Neural cell (in vitro differentiated cells): ENCODE data around the gene ELN. TPM values are rescaled to one million over a fixed set of nuclear protein-coding genes. Genes with fewer than 3 reads are reported as not detected.

Experiments
- H2AFZ ChIP-seq: fragments of 200-600, 300-800 bp; sonication (generic), shearing (Covaris generic); 2 replicates; pipeline ENCODE4 v1.6.0; 2014; ENCODE audit warnings: low read depth, mild to moderate bottlenecking, antibody characterized with exemption, low read length, moderate library complexity
- H3F3A ChIP-seq: fragments of 200-600 bp; shearing (Covaris generic); 2 replicates; pipeline ENCODE4 v1.6.1; 2016; ENCODE audit warnings: mild to moderate bottlenecking, moderate library complexity, mixed read lengths, antibody characterized with exemption, low read length; ENCODE audit not compliant: insufficient read depth, poor library complexity, severe bottlenecking
- H3K27ac ChIP-seq: fragments of 200-600, 300-800 bp; sonication (generic), shearing (Covaris generic); 2 replicates; pipeline ENCODE4 v1.5.1; 2014; ENCODE audit warnings: mild to moderate bottlenecking, low read length, moderate library complexity
- H3K27me3 ChIP-seq: fragments of 300-800, 200-600 bp; sonication (generic), shearing (Covaris generic); 2 replicates; pipeline ENCODE4 v1.6.0; 2014; ENCODE audit warnings: mild to moderate bottlenecking, low read depth, low read length, moderate library complexity; ENCODE audit not compliant: insufficient read depth
- H3K36me3 ChIP-seq: fragments of 300-800, 200-600 bp; sonication (generic), shearing (Covaris generic); 2 replicates; pipeline ENCODE4 v1.5.1; 2014; ENCODE audit warnings: mild to moderate bottlenecking, antibody characterized with exemption, low read length, moderate library complexity; ENCODE audit not compliant: insufficient read depth
- H3K4me2 ChIP-seq: fragments of 300-800, 200-600 bp; sonication (generic), shearing (Covaris generic); 2 replicates; pipeline ENCODE4 v1.6.0; 2014; ENCODE audit warnings: mild to moderate bottlenecking, low read length
- H3K4me3 ChIP-seq: fragments of 300-800, 200-600 bp; sonication (generic), shearing (Covaris generic); 2 replicates; pipeline ENCODE4 v1.5.1; 2014; ENCODE audit warnings: mild to moderate bottlenecking, low read length, moderate library complexity
- H3K79me2 ChIP-seq: fragments of 200-600 bp; shearing (Covaris generic); replicated peaks from 2 replicates; pipeline ENCODE4 v1.6.0; 2014; ENCODE audit warnings: mild to moderate bottlenecking, low read length, moderate library complexity; ENCODE audit not compliant: insufficient read depth
- H3K9ac ChIP-seq: fragments of 300-800, 200-600 bp; sonication (generic), shearing (Covaris generic); 2 replicates; pipeline ENCODE4 v1.6.1; 2016; ENCODE audit warnings: mild to moderate bottlenecking, low read length, mixed read lengths
- H3K9me2 ChIP-seq: fragments of 200-600 bp; shearing (Covaris generic); 2 replicates; pipeline ENCODE4 v1.6.1; 2016; ENCODE audit warnings: mild to moderate bottlenecking, low read length, mixed read lengths; ENCODE audit not compliant: insufficient read depth
- H3K9me3 ChIP-seq: fragments of 200-600, 300-800 bp; sonication (generic), shearing (Covaris generic); 2 replicates; pipeline ENCODE4 v1.6.1; 2016; ENCODE audit warnings: mild to moderate bottlenecking, mixed run types, low read length, moderate library complexity, mixed read lengths
- H4K20me1 ChIP-seq: fragments of 200-600 bp; shearing (Covaris generic); 2 replicates; pipeline ENCODE4 v1.6.1; 2016; ENCODE audit warnings: mild to moderate bottlenecking, mixed run types; ENCODE audit not compliant: insufficient read depth
- EP300 ChIP-seq: fragments of 450-650 bp; conservative IDR thresholded peaks from 2 replicates; pipeline ENCODE4 v1.6.1; 2014; ENCODE audit warnings: antibody characterized with exemption, mild to moderate bottlenecking, moderate library complexity; ENCODE audit not compliant: poor library complexity, severe bottlenecking
- EZH2 ChIP-seq: fragments of 200-600, 300-800 bp; shearing (Covaris generic), sonication (generic); IDR thresholded peaks from 2 replicates; pipeline ENCODE4 v1.6.1; 2014; ENCODE audit warnings: antibody characterized with exemption, low read length, borderline replicate concordance, mild to moderate bottlenecking; ENCODE audit not compliant: insufficient read depth, poor library complexity, severe bottlenecking
- MXI1 ChIP-seq: fragments of 450-650 bp; conservative IDR thresholded peaks from 2 replicates; pipeline ENCODE4 v1.6.1; 2014; ENCODE audit warnings: antibody characterized with exemption, mild to moderate bottlenecking; ENCODE audit not compliant: poor library complexity, severe bottlenecking
- POLR2AphosphoS5 ChIP-seq: IDR thresholded peaks from 2 replicates; pipeline ENCODE4 v1.6.1; 2012
- RAD21 ChIP-seq: fragments of 450-650 bp; conservative IDR thresholded peaks from 2 replicates; pipeline ENCODE4 v1.6.1; 2014; ENCODE audit warnings: antibody characterized with exemption, mild to moderate bottlenecking, moderate library complexity
- SMC3 ChIP-seq: fragments of 450-650 bp; conservative IDR thresholded peaks from 2 replicates; pipeline ENCODE4 v1.6.1; 2014; ENCODE audit warnings: antibody characterized with exemption, mild to moderate bottlenecking, moderate library complexity; ENCODE audit not compliant: poor library complexity
- TAF1 ChIP-seq: IDR thresholded peaks from 2 replicates; pipeline ENCODE4 v1.6.1; 2012; ENCODE audit warnings: low read depth
- polyA plus RNA-seq: library from polyadenylated mRNA; depleted of rRNA; stranded (reverse); fragments of >200 nt; gene quantifications from 2 replicates; pipeline ENCODE4 v1.2.3, GENCODE V29; 2014
- TF ChIP-seq, protein P1 (sequence below): fragments of 450-650 bp; IDR thresholded peaks from 2 replicates; pipeline ENCODE4 v1.5.1; 2014; ENCODE audit warnings: antibody characterized with exemption, mild to moderate bottlenecking, moderate library complexity; ENCODE audit not compliant: poor library complexity, severe bottlenecking
- TF ChIP-seq, protein P2 (sequence below): IDR thresholded peaks from 2 replicates; pipeline ENCODE4 v1.6.1; 2012; ENCODE audit warnings: borderline replicate concordance

Gene ELN
- polyA plus RNA-seq, 1 donor from 2014 or later: not detected

DNA sequence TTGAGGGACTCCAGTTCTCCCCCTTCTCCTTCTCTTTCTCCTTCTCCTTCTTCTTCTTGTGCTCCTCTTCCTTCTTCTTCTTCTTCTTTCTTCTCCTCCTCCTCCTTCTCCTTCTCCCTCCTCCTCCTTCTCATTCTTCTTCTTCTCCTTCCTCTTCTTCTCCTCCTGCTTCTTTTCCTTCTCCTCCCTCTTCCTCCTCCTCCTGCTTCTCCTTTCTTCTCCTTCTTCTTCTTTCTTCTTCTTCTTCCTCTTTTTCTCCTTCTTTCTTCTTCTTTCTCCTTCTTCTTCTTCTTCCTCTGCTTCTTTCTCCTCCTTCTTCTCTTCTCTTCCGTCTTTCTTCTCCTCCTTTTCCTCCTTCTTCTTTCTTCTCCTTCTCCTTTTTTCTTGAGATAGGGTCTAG lies 30.0 kb downstream of the ELN start:
- Histone ChIP-seq H3K4me2 (no peak overlapping the region), H3K4me3 (no peak overlapping the region)

DNA sequence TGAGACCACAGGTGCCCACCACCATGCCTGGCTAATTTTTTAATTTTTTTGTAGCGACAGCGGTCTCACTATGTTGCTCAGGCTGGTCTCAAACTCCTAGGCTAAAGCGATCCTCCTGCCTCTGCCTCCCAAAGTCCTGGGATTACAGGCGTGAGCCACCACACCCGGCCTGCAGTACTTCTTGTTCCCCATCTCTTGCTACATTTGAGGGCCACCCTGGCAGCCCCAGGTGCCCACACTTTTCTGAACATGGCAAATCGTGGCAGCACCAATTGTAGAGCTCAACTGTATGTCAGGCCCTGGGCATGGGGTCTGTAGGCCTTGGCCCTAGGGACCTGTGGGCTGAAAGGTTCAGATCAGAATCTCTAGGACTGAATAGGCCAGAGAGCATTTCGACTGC lies 30.5 kb downstream of the ELN start:
- Histone ChIP-seq H3K79me2 (no peaks in the 10 kb centered on the region), H3K9me3 (no peaks in the 10 kb centered on the region), H3K4me3 (no peak overlapping the region), H3K27ac (no peak overlapping the region), H3K27me3 (no peaks in the 10 kb centered on the region), H4K20me1 (no peaks in the 10 kb centered on the region), H3K36me3 (no peaks in the 10 kb centered on the region), H3K9me2 (no peaks in the 10 kb centered on the region), H3K9ac (no peak overlapping the region), H2AFZ (no peak overlapping the region), H3F3A (no peaks in the 10 kb centered on the region), H3K4me2 (no peak overlapping the region)
- TF ChIP-seq POLR2AphosphoS5 (no peak), RAD21 (no peak), MXI1 (no peak), SMC3 (no peak), EZH2 (no peak), EP300 (no peak), TAF1 (no peak)
- TF ChIP-seq, protein P1, sequence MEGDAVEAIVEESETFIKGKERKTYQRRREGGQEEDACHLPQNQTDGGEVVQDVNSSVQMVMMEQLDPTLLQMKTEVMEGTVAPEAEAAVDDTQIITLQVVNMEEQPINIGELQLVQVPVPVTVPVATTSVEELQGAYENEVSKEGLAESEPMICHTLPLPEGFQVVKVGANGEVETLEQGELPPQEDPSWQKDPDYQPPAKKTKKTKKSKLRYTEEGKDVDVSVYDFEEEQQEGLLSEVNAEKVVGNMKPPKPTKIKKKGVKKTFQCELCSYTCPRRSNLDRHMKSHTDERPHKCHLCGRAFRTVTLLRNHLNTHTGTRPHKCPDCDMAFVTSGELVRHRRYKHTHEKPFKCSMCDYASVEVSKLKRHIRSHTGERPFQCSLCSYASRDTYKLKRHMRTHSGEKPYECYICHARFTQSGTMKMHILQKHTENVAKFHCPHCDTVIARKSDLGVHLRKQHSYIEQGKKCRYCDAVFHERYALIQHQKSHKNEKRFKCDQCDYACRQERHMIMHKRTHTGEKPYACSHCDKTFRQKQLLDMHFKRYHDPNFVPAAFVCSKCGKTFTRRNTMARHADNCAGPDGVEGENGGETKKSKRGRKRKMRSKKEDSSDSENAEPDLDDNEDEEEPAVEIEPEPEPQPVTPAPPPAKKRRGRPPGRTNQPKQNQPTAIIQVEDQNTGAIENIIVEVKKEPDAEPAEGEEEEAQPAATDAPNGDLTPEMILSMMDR: no peak
- TF ChIP-seq, protein P2, sequence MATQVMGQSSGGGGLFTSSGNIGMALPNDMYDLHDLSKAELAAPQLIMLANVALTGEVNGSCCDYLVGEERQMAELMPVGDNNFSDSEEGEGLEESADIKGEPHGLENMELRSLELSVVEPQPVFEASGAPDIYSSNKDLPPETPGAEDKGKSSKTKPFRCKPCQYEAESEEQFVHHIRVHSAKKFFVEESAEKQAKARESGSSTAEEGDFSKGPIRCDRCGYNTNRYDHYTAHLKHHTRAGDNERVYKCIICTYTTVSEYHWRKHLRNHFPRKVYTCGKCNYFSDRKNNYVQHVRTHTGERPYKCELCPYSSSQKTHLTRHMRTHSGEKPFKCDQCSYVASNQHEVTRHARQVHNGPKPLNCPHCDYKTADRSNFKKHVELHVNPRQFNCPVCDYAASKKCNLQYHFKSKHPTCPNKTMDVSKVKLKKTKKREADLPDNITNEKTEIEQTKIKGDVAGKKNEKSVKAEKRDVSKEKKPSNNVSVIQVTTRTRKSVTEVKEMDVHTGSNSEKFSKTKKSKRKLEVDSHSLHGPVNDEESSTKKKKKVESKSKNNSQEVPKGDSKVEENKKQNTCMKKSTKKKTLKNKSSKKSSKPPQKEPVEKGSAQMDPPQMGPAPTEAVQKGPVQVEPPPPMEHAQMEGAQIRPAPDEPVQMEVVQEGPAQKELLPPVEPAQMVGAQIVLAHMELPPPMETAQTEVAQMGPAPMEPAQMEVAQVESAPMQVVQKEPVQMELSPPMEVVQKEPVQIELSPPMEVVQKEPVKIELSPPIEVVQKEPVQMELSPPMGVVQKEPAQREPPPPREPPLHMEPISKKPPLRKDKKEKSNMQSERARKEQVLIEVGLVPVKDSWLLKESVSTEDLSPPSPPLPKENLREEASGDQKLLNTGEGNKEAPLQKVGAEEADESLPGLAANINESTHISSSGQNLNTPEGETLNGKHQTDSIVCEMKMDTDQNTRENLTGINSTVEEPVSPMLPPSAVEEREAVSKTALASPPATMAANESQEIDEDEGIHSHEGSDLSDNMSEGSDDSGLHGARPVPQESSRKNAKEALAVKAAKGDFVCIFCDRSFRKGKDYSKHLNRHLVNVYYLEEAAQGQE: no peak

More for the DNA sequence above, 30.0 kb downstream of the ELN start:
- H3K79me2 ChIP-seq: no peaks in the 10 kb centered on the region
- H2AFZ ChIP-seq: no peak overlapping the region
- no peaks in the 10 kb centered on the region for H3K27me3 ChIP-seq
- no peaks in the 10 kb centered on the region for H3K9me2 ChIP-seq
- TF ChIP-seq TAF1 (no peak), EZH2 (no peak), RAD21 (no peak), SMC3 (no peak), EP300 (no peak), POLR2AphosphoS5 (no peak), MXI1 (no peak)
- TF ChIP-seq, protein P1: no peak
- TF ChIP-seq, protein P2: no peak
- no peak overlapping the region for H3K9ac ChIP-seq
- no peak overlapping the region for H3K27ac ChIP-seq
- no peaks in the 10 kb centered on the region for H3K36me3 ChIP-seq
- no peaks in the 10 kb centered on the region for H4K20me1 ChIP-seq
- H3F3A ChIP-seq: no peaks in the 10 kb centered on the region
- no peaks in the 10 kb centered on the region for H3K9me3 ChIP-seq
